ENCODE results near the gene LGALS13. TPM values are rescaled to one million over a fixed set of nuclear protein-coding genes. Genes with fewer than 3 reads are reported as not detected.

The LGALS13 gene
- total RNA-seq = not detected

DNA sequence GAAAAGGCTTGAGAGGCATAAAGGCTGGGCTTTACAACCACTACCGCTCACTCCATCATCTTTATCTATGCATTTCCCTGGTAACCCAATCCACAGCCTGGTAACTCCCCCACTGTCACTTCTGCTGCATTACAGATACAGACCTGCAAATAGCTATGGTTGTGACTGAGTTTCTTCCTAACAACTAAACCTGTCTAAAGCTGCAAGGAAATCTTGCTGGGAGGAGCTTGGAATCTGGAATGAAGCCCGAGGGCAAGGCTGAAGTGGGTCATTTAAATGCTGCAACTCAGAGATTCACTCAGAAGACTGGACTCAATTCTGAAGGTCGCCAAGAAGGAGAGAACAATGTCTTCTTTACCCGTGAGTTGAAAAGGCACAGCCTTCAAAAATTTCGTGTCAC lies at the start of gene LGALS13:
Gene LGALS13, plus strand, starts transcription at position 301 of the 400 bp plus-strand sequence. Its CDS starts 45 bp downstream, at position 346.
- H3K27ac Mint-ChIP-seq = no peak within 1 kb of the TSS
- ChIA-PET CTCF (interaction anchor here (0.8 kb wide), 1 partner anchor 162 kb away, joined by 3 read pairs; no protein-coding TSS in a partner anchor), POLR2A (no interaction called here)
- intact Hi-C loops (cut with micrococcal nuclease) = no loop called here
- H3K27me3 Mint-ChIP-seq = peaks cover 33% of the 10 kb centered on the region
- DNase-seq = no peak
- no peak within 1 kb of the TSS for H3K4me3 Mint-ChIP-seq
- H3K36me3 Mint-ChIP-seq = no peaks in the 10 kb centered on the region
- H3K9me3 Mint-ChIP-seq = no peaks in the 10 kb centered on the region
- peaks cover 2% of the 10 kb centered on the region for H3K4me1 Mint-ChIP-seq (ENCODE audit: low read depth)

GRCh38 chr19:39553082-39553652 lies 49.2 kb upstream of the LGALS13 start:
- POLR2A ChIA-PET = no interaction called here

DNA sequence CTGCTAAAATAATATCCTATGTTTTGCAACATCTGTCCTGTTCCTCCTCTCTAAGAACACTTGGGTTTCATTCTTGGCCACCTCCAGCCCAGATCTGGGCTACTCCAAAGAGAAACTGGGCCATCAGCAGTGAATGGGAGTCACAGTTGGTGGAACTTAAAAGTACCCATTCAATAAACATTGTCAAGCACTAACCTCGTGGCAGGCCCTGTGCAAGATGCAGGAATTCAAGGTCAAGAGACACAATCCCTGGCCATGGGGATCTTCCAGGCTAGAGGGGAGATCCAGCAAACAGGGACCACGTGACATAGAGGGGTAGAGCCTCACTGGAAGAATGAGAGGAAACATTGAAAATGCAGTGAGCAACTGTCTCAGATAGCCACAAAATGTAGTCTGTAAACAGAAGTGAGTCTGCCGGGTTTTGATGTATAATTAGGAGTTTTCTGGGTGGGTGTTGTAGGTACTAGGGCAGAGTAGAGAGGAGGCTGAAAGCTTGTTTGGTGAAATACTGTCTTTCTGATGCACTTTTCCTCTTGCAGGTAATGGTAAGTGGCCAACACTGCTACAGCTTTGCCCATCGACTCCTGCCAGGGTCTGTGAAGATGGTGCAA lies 47.5 kb upstream of the LGALS13 start:
- ChIA-PET POLR2A (no interaction called here), CTCF (interaction anchor here (0.6 to 4.9 kb wide), 3 partner anchors 30 to 118 kb away, joined by 3 to 137 read pairs (median 3); no protein-coding TSS in a partner anchor)
- no peaks in the 10 kb centered on the region for H3K9me3 Mint-ChIP-seq
- DNase-seq = no peak
- H3K27me3 Mint-ChIP-seq = no peaks in the 10 kb centered on the region
- no peaks in the 10 kb centered on the region for H3K36me3 Mint-ChIP-seq
- peaks cover 33% of the 10 kb centered on the region for H3K4me1 Mint-ChIP-seq (ENCODE audit: low read depth)
- no peak overlapping the region for H3K4me3 Mint-ChIP-seq
- H3K27ac Mint-ChIP-seq = no peak overlapping the region
- intact Hi-C loops (cut with micrococcal nuclease) = loop anchor here (5.0 to 10.0 kb wide), 2 partner anchors 212 to 290 kb away; partner anchors contain the start of gene FBL

More at GRCh38 chr19:39553082-39553652, 49.2 kb upstream of the LGALS13 start:
- intact Hi-C loops (cut with micrococcal nuclease) = loop anchor here (5.0 to 10.0 kb wide), 2 partner anchors 214 to 292 kb away; partner anchors contain the start of gene FBL
- Mint-ChIP-seq H3K27me3 (no peaks in the 10 kb centered on the region), H3K4me3 (no peak overlapping the region), H3K4me1 (ENCODE audit: low read depth) (peaks cover 19% of the 10 kb centered on the region), H3K9me3 (no peaks in the 10 kb centered on the region), H3K27ac (no peak overlapping the region), H3K36me3 (no peaks in the 10 kb centered on the region)
- CTCF ChIA-PET = interaction anchor here (0.7 to 4.9 kb wide), 2 partner anchors 74 to 120 kb away, joined by 5 to 137 read pairs; no protein-coding TSS in a partner anchor
- no peak for DNase-seq

GRCh38 chr19:39555883-39556282 lies 46.4 kb upstream of the LGALS13 start:
- Mint-ChIP-seq H3K4me1 (ENCODE audit: low read depth) (peaks cover 31% of the 10 kb centered on the region), H3K27me3 (no peaks in the 10 kb centered on the region), H3K36me3 (no peaks in the 10 kb centered on the region), H3K27ac (no peak overlapping the region), H3K4me3 (no peak overlapping the region), H3K9me3 (no peaks in the 10 kb centered on the region)
- no peak for DNase-seq
- POLR2A ChIA-PET = no interaction called here
- CTCF ChIA-PET = interaction anchor here (0.7 to 0.8 kb wide), 2 partner anchors 116 to 119 kb away, joined by 3 read pairs; no protein-coding TSS in a partner anchor
- intact Hi-C loops (cut with micrococcal nuclease) = loop anchor here (10.0 kb wide), 1 partner anchor 289 kb away; the partner anchor contains the start of gene FBL

GRCh38 chr19:39557811-39558623 lies 44.3 kb upstream of the LGALS13 start:
- intact Hi-C loops (cut with micrococcal nuclease) = loop anchor here (1.0 to 10.0 kb wide), 3 partner anchors 25 to 287 kb away; partner anchors contain the start of gene FBL
- POLR2A ChIA-PET = no interaction called here

GRCh38 chr19:39558624-39559117 lies 43.7 kb upstream of the LGALS13 start:
- peak; percentile 35 for DNase-seq
- Mint-ChIP-seq H3K36me3 (no peaks in the 10 kb centered on the region), H3K9me3 (no peaks in the 10 kb centered on the region), H3K27me3 (no peaks in the 10 kb centered on the region), H3K27ac (peak overlapping the region; percentile 80), H3K4me1 (ENCODE audit: low read depth) (peaks cover 26% of the 10 kb centered on the region), H3K4me3 (peak overlapping the region; percentile 37)
- ChIA-PET CTCF (interaction anchor here (1.4 kb wide), 1 partner anchor 69 kb away, joined by 3 read pairs; no protein-coding TSS in a partner anchor), POLR2A (no interaction called here)
- intact Hi-C loops (cut with micrococcal nuclease) = loop anchor here (1.0 to 10.0 kb wide), 3 partner anchors 25 to 286 kb away; partner anchors contain the start of gene FBL

More at GRCh38 chr19:39557811-39558623, 44.3 kb upstream of the LGALS13 start:
- H3K4me3 Mint-ChIP-seq = peak overlapping the region; percentile 37
- CTCF ChIA-PET = interaction anchor here (1.4 kb wide), 1 partner anchor 69 kb away, joined by 3 read pairs; no protein-coding TSS in a partner anchor
- peaks cover 26% of the 10 kb centered on the region for H3K4me1 Mint-ChIP-seq (ENCODE audit: low read depth)
- H3K27me3 Mint-ChIP-seq = no peaks in the 10 kb centered on the region
- H3K9me3 Mint-ChIP-seq = no peaks in the 10 kb centered on the region
- no peaks in the 10 kb centered on the region for H3K36me3 Mint-ChIP-seq
- peak; percentile 51 for DNase-seq
- peak overlapping the region; percentile 80 for H3K27ac Mint-ChIP-seq

DNA sequence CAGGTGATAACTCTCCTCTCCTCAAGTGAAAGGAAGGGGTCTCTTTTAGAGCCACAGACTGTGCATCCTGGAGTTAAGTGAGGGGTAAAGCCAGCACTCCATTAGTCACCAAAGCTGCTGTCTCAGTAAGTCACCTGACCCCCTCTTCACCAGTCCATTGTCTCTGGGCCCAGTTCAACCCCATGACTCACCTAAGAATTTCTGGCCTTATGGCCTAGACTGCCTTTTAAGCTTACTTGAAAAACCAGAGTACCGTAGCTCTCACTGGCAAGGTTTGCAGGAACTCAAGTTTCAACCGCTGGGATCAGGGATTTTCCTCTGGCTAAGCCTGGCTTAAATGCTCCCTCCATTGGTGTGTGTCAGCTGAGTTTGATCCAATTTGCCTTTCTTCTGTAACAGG lies 38.9 kb upstream of the LGALS13 start:
- H3K9me3 Mint-ChIP-seq = no peaks in the 10 kb centered on the region
- no peak overlapping the region for H3K4me3 Mint-ChIP-seq
- H3K27ac Mint-ChIP-seq = no peak overlapping the region
- ChIA-PET POLR2A (no interaction called here), CTCF (interaction anchor here (0.6 to 0.7 kb wide), 2 partner anchors 11 to 109 kb away, joined by 4 read pairs; no protein-coding TSS in a partner anchor)
- DNase-seq = no peak
- H3K27me3 Mint-ChIP-seq = peaks cover 5% of the 10 kb centered on the region
- intact Hi-C loops (cut with micrococcal nuclease) = no loop called here
- peaks cover 13% of the 10 kb centered on the region for H3K4me1 Mint-ChIP-seq (ENCODE audit: low read depth)
- no peaks in the 10 kb centered on the region for H3K36me3 Mint-ChIP-seq

DNA sequence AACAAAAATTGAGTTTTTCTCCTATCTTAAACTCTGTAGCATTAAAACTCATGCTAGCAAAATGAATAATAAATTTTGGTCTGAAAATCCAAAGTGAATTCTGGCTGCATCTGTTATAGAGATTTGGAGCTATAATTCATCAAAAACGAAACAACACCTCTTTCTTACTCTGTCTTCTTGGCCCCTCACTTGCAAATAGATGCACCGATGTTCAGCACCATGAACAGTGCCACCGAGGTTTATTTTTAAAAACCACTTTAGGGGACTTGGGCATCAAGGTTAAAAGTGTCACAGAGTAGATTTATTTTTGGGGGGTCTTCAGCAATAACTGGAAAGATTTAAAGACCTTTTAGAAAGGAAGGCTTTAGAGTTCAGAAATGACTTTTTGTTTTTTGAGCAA lies 36.3 kb upstream of the LGALS13 start:
- Mint-ChIP-seq H3K4me1 (ENCODE audit: low read depth) (peaks cover 4% of the 10 kb centered on the region), H3K27ac (no peak overlapping the region), H3K27me3 (peaks cover 11% of the 10 kb centered on the region), H3K36me3 (no peaks in the 10 kb centered on the region), H3K4me3 (no peak overlapping the region), H3K9me3 (no peaks in the 10 kb centered on the region)
- intact Hi-C loops (cut with micrococcal nuclease) = no loop called here
- no peak for DNase-seq
- ChIA-PET CTCF (interaction anchor here (1.0 to 1.4 kb wide), 2 partner anchors 14 to 92 kb away, joined by 3 to 5 read pairs; no protein-coding TSS in a partner anchor), POLR2A (no interaction called here)

- Mint-ChIP-seq H3K4me1 (ENCODE audit: low read depth) (peaks cover 4% of the 10 kb centered on the region), H3K27me3 (peaks cover 22% of the 10 kb centered on the region), H3K27ac (no peak overlapping the region), H3K36me3 (peaks cover 4% of the 10 kb centered on the region), H3K9me3 (peaks cover 6% of the 10 kb centered on the region), H3K4me3 (no peak overlapping the region)
- no peak for DNase-seq
- POLR2A ChIA-PET = no interaction called here
- intact Hi-C loops (cut with micrococcal nuclease) = no loop called here
- CTCF ChIA-PET = no interaction called here
Observed at GRCh38 chr19:39568604-39569003, 33.7 kb upstream of the LGALS13 start.

- DNase-seq = peak; percentile 74
- peaks cover 9% of the 10 kb centered on the region for H3K9me3 Mint-ChIP-seq
- CTCF ChIA-PET = interaction anchor here (0.7 to 0.9 kb wide), 2 partner anchors 92 to 142 kb away, joined by 3 read pairs; no protein-coding TSS in a partner anchor
- POLR2A ChIA-PET = interaction anchor here (0.7 to 1.3 kb wide), 2 partner anchors 28 to 134 kb away, joined by 3 read pairs; no protein-coding TSS in a partner anchor
- no peak overlapping the region for H3K4me3 Mint-ChIP-seq
- peaks cover 3% of the 10 kb centered on the region for H3K36me3 Mint-ChIP-seq
- no peaks in the 10 kb centered on the region for H3K4me1 Mint-ChIP-seq (ENCODE audit: low read depth)
- peaks cover 41% of the 10 kb centered on the region for H3K27me3 Mint-ChIP-seq
- H3K27ac Mint-ChIP-seq = no peak overlapping the region
- intact Hi-C loops (cut with micrococcal nuclease) = loop anchor here (1.0 kb wide), 1 partner anchor 122 kb away; the partner anchor contains the start of gene LGALS14
Observed at GRCh38 chr19:39582442-39582841, 19.9 kb upstream of the LGALS13 start.

DNA sequence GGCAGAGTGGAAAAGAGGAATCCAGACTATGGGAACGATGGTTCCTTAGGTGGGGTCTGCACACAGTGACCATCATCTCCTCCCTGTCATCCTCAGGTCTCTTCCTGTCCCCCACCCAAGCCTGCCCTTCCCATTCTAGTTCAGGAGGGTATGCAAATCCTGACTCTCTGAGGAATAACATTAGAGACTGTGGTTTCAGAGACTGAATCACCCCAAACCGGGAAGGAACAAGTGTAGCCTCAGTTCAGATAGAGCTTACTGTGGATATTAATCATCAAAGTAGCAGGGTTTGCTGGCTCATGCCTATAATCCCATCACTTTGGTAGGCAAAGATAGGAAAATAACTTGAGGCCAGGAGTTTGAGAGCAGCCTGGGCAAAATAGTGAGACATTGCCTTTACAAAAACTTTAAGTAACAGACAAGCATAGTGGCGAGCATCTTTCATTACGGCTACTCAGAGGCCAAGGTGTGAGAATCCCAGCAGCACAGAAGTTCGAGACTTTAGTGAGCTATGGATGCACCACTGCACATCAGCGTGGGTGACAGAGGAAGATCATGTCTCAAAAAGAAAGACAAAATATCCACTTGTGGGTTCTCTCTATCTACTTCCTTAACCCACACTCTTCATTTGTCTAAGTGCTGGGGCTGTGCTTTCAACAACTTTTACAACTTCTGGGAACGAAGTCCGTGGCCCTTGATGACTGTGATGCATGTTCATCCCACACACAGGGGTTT lies 19.3 kb upstream of the LGALS13 start:
- POLR2A ChIA-PET = interaction anchor here (0.7 to 1.3 kb wide), 2 partner anchors 29 to 135 kb away, joined by 3 read pairs; no protein-coding TSS in a partner anchor
- intact Hi-C loops (cut with micrococcal nuclease) = loop anchor here (1.0 kb wide), 4 partner anchors 25 to 137 kb away; partner anchors contain the start of genes EID2 and LGALS14
- peak; percentile 52 for DNase-seq

More for the DNA sequence above, 19.3 kb upstream of the LGALS13 start:
- peaks cover 3% of the 10 kb centered on the region for H3K36me3 Mint-ChIP-seq
- no peaks in the 10 kb centered on the region for H3K4me1 Mint-ChIP-seq (ENCODE audit: low read depth)
- H3K4me3 Mint-ChIP-seq = no peak overlapping the region
- H3K27ac Mint-ChIP-seq = no peak overlapping the region
- peaks cover 39% of the 10 kb centered on the region for H3K27me3 Mint-ChIP-seq
- peaks cover 9% of the 10 kb centered on the region for H3K9me3 Mint-ChIP-seq
- CTCF ChIA-PET = interaction anchor here (0.7 to 0.9 kb wide), 2 partner anchors 92 to 143 kb away, joined by 3 read pairs; no protein-coding TSS in a partner anchor
